Nephron progenitor cell (in vitro differentiated cells): ENCODE data around the gene POFUT2.

Experiments used
- DNase-seq: peaks from one replicate; pipeline ENCODE4 v3.0.0; 2021
- H3K27ac Mint-ChIP-seq: 2 replicates; pipeline ENCODE4 v1.8.0; 2021; ENCODE audit warnings: mild to moderate bottlenecking, moderate library complexity, mixed read lengths
- H3K27me3 Mint-ChIP-seq: 2 replicates; pipeline ENCODE4 v1.8.0; 2021; ENCODE audit warnings: mild to moderate bottlenecking, low read depth, mixed read lengths; ENCODE audit not compliant: poor library complexity
- H3K36me3 Mint-ChIP-seq: 2 replicates; pipeline ENCODE4 v1.8.0; 2021; ENCODE audit warnings: low read depth, mixed read lengths
- H3K4me1 Mint-ChIP-seq: 2 replicates; pipeline ENCODE4 v1.8.0; 2021; ENCODE audit warnings: mixed read lengths
- H3K4me3 Mint-ChIP-seq: 2 replicates; pipeline ENCODE4 v1.8.0; 2021; ENCODE audit warnings: mild to moderate bottlenecking, moderate library complexity, mixed read lengths
- H3K9me3 Mint-ChIP-seq: 2 replicates; pipeline ENCODE4 v1.8.0; 2021; ENCODE audit warnings: mild to moderate bottlenecking, moderate library complexity, mixed read lengths
- CTCF ChIP-seq: fragments of 200-600 bp; sonication (generic); IDR thresholded peaks from 2 replicates; pipeline ENCODE4 v1.5.0; 2021; ENCODE audit warnings: antibody characterized with exemption

Gene POFUT2

DNA sequence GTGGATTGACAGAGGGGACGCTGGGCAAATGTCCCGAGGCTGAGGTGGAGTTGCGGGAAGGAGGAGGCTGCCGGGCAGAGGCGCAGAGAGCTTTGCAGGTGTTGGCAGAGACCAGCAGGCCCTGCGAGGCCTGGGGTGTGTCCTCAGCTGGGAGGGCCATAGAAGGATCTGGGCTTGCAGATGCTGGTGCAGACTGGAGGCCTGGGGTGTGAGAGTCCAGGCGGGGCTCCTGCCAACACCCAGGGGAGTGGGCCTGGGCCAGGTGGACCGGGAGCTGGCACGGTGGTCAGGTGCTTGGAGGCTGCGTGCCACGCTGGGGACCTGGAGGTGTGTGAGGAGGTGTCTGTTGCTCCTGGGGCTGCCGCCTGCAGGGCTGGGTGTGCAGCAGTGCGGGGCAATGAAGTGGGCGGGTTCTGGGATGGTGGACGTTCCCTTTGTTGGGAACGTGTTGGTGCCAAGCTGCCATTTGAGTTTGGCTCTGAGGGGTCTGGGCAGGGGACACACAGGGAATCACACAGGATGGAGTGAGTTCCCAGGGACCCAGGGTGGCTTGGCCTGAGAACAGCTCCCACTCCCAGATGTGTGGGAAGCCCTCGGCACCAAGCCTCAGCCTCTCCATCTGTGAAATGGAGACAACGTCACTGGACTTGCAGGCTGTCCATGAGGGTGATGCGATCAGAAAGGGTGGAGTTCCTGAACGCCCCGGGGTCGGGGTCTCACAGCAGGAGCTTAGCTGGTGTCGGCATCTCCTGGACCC is 39.9 kb upstream of the POFUT2 start:
- Mint-ChIP-seq H3K27ac (no peak overlapping the region), H3K4me1 (peaks cover 34% of the 10 kb centered on the region), H3K27me3 (peaks cover 3% of the 10 kb centered on the region), H3K4me3 (no peak overlapping the region), H3K9me3 (no peaks in the 10 kb centered on the region), H3K36me3 (no peaks in the 10 kb centered on the region)
- DNase-seq = no peak
- no peak for TF ChIP-seq CTCF

DNA sequence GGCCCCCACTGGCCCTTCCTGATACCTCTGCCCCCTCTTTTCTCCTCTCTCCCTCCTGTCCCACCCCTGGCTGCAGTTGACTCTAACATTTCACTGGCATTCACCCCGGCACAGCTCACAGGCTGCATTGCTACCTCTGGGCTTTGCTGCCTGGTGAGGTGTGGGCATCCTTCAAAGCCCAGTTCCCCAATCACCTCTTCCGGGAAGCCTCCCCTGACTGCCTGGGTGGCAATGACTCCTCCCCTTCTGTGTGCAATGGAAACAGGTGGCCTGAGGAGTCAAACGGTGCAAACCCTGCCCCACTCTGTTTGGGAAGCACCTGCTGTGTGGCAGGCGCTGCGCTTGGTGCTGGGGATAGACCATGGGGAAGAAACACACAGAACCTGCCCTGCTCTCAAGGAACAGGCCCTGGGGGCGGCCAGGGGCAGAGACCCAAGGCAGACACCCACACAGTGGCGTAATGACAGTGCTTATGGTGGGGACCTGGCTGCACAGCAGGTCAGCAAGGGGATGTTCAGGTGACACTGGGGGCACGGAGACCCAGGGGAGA is 39.3 kb upstream of the POFUT2 start:
- no peak overlapping the region for H3K4me3 Mint-ChIP-seq
- no peak for DNase-seq

DNA sequence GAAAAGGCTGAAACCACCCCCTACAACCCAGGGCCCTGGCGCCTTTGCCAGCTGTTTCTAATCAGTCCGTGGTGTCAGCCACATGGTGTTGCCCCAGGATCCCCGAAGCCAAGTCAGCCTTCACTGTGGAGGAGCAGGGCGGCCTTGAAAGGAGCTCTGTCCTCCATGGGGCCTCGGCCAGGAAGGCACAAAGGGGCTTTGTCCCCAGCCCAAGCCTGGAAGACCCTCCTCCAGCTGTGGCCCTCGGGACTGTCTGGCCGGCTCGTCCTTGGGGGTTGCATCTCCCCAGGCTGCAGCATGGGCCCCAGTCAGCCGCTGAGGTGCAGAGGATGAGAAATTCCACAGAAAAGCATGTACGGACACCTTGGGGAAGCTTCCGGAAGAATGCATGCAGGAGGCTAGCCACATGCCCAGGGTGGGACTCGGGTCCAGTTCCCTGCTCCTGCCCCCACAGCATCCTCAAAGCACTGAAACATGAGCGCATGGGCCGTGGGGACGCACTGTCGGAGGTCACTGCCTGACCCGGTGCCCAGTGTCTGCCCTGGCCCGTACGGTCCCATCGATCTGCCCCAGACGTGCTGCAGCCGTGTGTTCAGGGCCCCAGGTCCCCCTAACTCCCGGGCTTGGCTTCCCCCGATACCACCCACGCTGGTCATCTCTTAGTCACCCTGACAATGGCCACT is 38.6 kb upstream of the POFUT2 start:
- H3K9me3 Mint-ChIP-seq = no peaks in the 10 kb centered on the region
- H3K27me3 Mint-ChIP-seq = peaks cover 5% of the 10 kb centered on the region
- H3K36me3 Mint-ChIP-seq = no peaks in the 10 kb centered on the region
- TF ChIP-seq CTCF = no peak
- peaks cover 27% of the 10 kb centered on the region for H3K4me1 Mint-ChIP-seq
- no peak overlapping the region for H3K4me3 Mint-ChIP-seq
- DNase-seq = no peak
- H3K27ac Mint-ChIP-seq = no peak overlapping the region

More for the DNA sequence above, 39.3 kb upstream of the POFUT2 start:
- Mint-ChIP-seq H3K36me3 (no peaks in the 10 kb centered on the region), H3K27ac (no peak overlapping the region), H3K4me1 (peaks cover 34% of the 10 kb centered on the region), H3K27me3 (peaks cover 5% of the 10 kb centered on the region), H3K9me3 (no peaks in the 10 kb centered on the region)
- TF ChIP-seq CTCF = no peak

DNA sequence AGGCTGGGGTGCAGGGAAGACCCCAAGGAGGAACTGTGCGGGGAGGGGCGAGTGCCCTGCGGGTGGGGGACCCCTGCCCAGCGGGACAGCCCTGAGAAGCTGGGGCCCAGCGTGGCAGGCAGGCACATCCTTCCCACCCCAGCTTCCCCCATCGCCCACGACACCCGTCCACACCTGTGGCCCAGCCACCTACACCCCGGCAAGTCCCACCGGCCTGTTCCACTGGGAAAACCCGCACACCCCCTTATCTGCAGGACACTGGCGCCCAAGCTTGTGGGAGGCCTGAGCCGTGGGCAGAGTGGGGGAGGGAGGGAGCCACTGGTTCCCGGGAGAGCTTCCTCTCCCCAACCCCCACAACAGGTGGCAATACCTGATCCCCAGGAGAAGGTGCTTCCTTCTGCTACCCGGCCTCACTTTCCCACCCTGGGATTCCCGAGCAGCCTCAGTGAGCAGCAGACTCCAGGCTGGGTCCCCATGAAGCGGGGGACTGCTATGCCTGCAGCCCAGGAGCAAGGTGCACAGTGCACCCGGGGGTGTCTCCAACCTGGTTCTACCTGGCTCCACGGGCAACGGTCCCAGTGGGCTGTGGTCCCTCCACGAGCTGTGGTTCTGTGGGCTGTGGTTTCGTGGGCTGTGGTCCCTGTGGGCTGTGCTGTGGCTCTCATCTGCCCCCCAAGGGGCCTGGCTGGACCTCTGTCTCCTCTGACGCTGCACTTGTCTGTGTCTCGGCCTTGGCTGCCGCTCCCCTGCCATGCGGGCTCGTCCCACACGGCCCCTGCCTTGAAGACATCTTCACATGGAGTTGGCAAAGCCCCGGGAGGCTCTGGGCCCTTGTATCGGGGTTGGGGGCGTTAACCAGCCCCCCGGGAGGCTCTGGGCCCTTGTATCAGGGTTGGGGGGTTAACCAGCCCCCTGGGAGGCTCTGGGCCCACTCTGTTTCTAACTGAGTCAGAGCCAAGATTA is 37.8 kb upstream of the POFUT2 start:
- no peak overlapping the region for H3K27ac Mint-ChIP-seq
- DNase-seq = no peak
- peaks cover 24% of the 10 kb centered on the region for H3K4me1 Mint-ChIP-seq
- no peaks in the 10 kb centered on the region for H3K36me3 Mint-ChIP-seq
- no peaks in the 10 kb centered on the region for H3K9me3 Mint-ChIP-seq
- peaks cover 5% of the 10 kb centered on the region for H3K27me3 Mint-ChIP-seq
- no peak overlapping the region for H3K4me3 Mint-ChIP-seq
- TF ChIP-seq CTCF = no peak

DNA sequence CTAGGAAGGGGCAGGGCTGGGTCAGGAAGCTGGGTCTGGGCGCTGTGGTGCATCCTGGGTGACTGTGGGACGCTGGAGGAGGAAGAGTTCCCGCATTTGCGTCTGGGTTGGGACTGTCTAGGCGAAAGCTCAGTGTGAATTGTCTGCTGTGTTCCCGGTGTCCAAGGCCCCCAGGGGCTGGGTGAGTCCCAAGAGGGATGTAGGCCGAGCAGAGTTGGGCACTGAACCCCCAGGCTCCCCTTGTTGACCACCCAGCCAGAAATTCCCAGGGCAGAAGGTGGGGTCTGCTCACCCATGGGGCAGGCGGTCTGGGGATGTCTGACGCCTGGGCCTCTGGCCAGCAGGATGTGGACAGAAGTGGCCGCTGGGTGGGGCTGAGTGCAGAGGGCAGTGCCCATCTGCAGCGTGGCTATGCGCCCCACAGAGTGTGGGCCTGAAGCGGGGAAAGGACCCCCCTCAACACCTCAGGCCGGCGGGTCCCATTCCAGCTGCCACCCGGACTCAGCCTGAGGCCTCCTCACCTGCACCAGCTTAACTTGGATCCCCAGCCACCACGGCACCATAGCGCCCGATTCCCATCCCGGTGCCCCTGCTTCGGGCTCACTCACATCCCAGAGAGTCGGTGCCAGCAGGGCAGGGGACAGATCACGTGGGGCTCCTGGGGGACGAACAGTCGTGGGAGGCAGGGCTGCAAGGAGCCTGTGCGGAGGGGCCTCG is 37.0 kb upstream of the POFUT2 start:
- no peak for DNase-seq
- Mint-ChIP-seq H3K4me1 (peaks cover 17% of the 10 kb centered on the region), H3K27me3 (peaks cover 5% of the 10 kb centered on the region), H3K9me3 (no peaks in the 10 kb centered on the region), H3K36me3 (no peaks in the 10 kb centered on the region), H3K4me3 (no peak overlapping the region), H3K27ac (no peak overlapping the region)
- TF ChIP-seq CTCF = no peak
